K562 (cell line): ENCODE results near the gene SEC14L5. TPM values are rescaled to one million over a fixed set of nuclear protein-coding genes. Genes with fewer than 3 reads are reported as not detected.

Source experiments
- ATAC-seq: fragments of 200-7000 bp; cut with Tn5 transposase; 3 replicates; pipeline ENCODE4 v1.9.1; 2020; ENCODE audit warnings: moderate library complexity
- BruUV-seq: library from RNA; stranded (reverse); fragments of 400-500 nt; replicated peaks from 2 replicates; lab custom pipeline; 2021; lab: Mats Ljungman, UMichigan
- CTCF ChIA-PET: fragments of 300-600 bp; formaldehyde crosslinking; extraction: SDS; loops from one replicate; lab custom pipeline; 2021; ENCODE audit warnings: low intra/inter-chr PET ratio; lab: Yijun Ruan, JAX
- POLR2A ChIA-PET: fragments of 300-600, 350-650 bp; sonication (Branson Sonifier 250); formaldehyde crosslinking; extraction: SDS; loops from one replicate; lab custom pipeline; 2021; ENCODE audit warnings: antibody characterized with exemption, inconsistent platforms; lab: Yijun Ruan, JAX
- DNase-seq, 4 experiments: peaks; one replicate each; pipeline versions ENCODE4 v3.0.0 to v3.0.0-alpha.2; 2011 to 2018; ENCODE audit warnings: low spot score in 3 of 4, mixed read lengths in 3 of 4; ENCODE audit errors: extremely low read depth in 1 of 4
- FAIRE-seq: peaks from 2 replicates; lab custom pipeline; 2011; peaks lifted over from hg19 to GRCh38; lab: Jason Lieb, UNC
- H2AFZ ChIP-seq: 2 replicates; pipeline ENCODE4 v1.6.0; 2011; ENCODE audit warnings: low read depth, low read length, control low read depth, inconsistent platforms
- H3K27ac ChIP-seq: fragments of 200-600 bp; 3 replicates; pipeline ENCODE4 v1.8.0; 2011; ENCODE audit warnings: low read depth, mild to moderate bottlenecking, control low read depth, inconsistent platforms, low read length, moderate library complexity, mixed read lengths; ENCODE audit errors: extremely low read depth
- H3K27me3 ChIP-seq, 2 experiments: fragments of 300-600 bp in 1 of 2; 2 replicates in 1 of 2; 3 replicates in 1 of 2; pipeline versions ENCODE4 v1.6.0 to v1.8.0; 2011; ENCODE audit warnings: inconsistent platforms in 2 of 2, low read length in 2 of 2, mild to moderate bottlenecking in 1 of 2, mixed read lengths in 1 of 2, moderate library complexity in 1 of 2; ENCODE audit not compliant: control insufficient read depth in 2 of 2, insufficient read depth in 2 of 2
- H3K36me3 ChIP-seq: fragments of 300-600 bp; 3 replicates; pipeline ENCODE4 v1.8.0; 2011; ENCODE audit warnings: mild to moderate bottlenecking, low read length, inconsistent platforms; ENCODE audit not compliant: control insufficient read depth, insufficient read depth
- H3K4me1 ChIP-seq, 2 experiments: fragments of 200-600 bp in 1 of 2; replicated peaks in 1 of 2; 2 replicates in 1 of 2; 3 replicates in 1 of 2; pipeline versions ENCODE4 v1.5.1 to v1.8.0; 2011; ENCODE audit warnings: inconsistent platforms in 2 of 2, low read length in 2 of 2, mild to moderate bottlenecking in 1 of 2, mixed read lengths in 1 of 2, moderate library complexity in 1 of 2; ENCODE audit not compliant: control insufficient read depth in 2 of 2, insufficient read depth in 2 of 2
- H3K4me2 ChIP-seq: 2 replicates; pipeline ENCODE4 v1.6.1; 2011; ENCODE audit warnings: low read length, control low read depth, inconsistent platforms, mixed read lengths; ENCODE audit not compliant: insufficient read depth
- H3K4me3 ChIP-seq: fragments of 200-600 bp; sonication (generic), shearing (Covaris generic); 2 replicates; pipeline ENCODE4 v1.5.1; 2016; ENCODE audit warnings: control low read depth, inconsistent platforms
- H3K79me2 ChIP-seq: fragments of 200-600 bp; 3 replicates; pipeline ENCODE4 v1.8.0; 2011; ENCODE audit warnings: low read length, inconsistent platforms; ENCODE audit not compliant: control insufficient read depth, insufficient read depth
- H3K9ac ChIP-seq, 2 experiments: 2 replicates each; pipeline versions ENCODE4 v1.6.0 to v1.6.1; 2011; ENCODE audit warnings: low read depth in 2 of 2, low read length in 2 of 2, control low read depth in 1 of 2, inconsistent platforms in 1 of 2, mild to moderate bottlenecking in 1 of 2, mixed read lengths in 1 of 2; ENCODE audit not compliant: insufficient read depth in 1 of 2
- H3K9me1 ChIP-seq: one replicate; pipeline ENCODE4 v1.6.0; 2011; ENCODE audit warnings: inconsistent platforms, mild to moderate bottlenecking, low read length, moderate library complexity; ENCODE audit not compliant: control insufficient read depth, insufficient read depth
- H3K9me3 ChIP-seq: replicated peaks from 2 replicates; pipeline ENCODE4 v1.5.1; 2011; ENCODE audit warnings: low read depth, low read length, inconsistent platforms; ENCODE audit not compliant: control insufficient read depth, insufficient read depth
- H4K20me1 ChIP-seq: replicated peaks from 2 replicates; pipeline ENCODE4 v1.6.1; 2011; ENCODE audit warnings: low read length, inconsistent platforms, mixed read lengths; ENCODE audit not compliant: control insufficient read depth, insufficient read depth
- ESRRB ChIP-seq: fragments of 250-450 bp; sonication (Bioruptor Pico); IDR thresholded peaks from 2 replicates; pipeline ENCODE4 v1.5.0; 2020; ENCODE audit warnings: mild to moderate bottlenecking, moderate library complexity, borderline replicate concordance
- SAP30 ChIP-seq: fragments of 200-600 bp; sonication (generic); IDR thresholded peaks from 2 replicates; pipeline ENCODE4 v1.6.1; 2012; ENCODE audit warnings: borderline replicate concordance, low read depth, mild to moderate bottlenecking, moderate library complexity, low read length, control low read depth, inconsistent platforms; ENCODE audit not compliant: insufficient read depth, poor library complexity, severe bottlenecking
- WGBS: fragments of 100-300 bp; shearing (Covaris generic); methylation state at CpG from one replicate; pipeline ENCODE4 v1.1.6; 2016; ENCODE audit warnings: low coverage, mixed read lengths; ENCODE audit not compliant: insufficient coverage; ENCODE audit errors: missing lambda C conversion rate; 5-methylcytosine and 5-hydroxymethylcytosine counted together
- in situ Hi-C: fragments of 300-500 bp; cut with MboI; formaldehyde crosslinking; loops from 4 replicates; pipeline ENCODE4 v1.15.0; 2018; ENCODE audit warnings: inconsistent platforms, mixed read lengths
- intact Hi-C: fragments of 100-400 bp; cut with micrococcal nuclease; formaldehyde crosslinking; loops from 2 replicates; pipeline ENCODE4 v1.14.2; 2022
- polyA plus RNA-seq, 8 experiments: library from polyadenylated mRNA; depleted of rRNA in 4 of 8; stranded (reverse) in 5 of 8; unstranded in 3 of 8; fragments of >200 nt; fragmentation: Nextera tagmentation in 2 of 8; fragmentation: Illumina TruSeq in 1 of 8; extraction: Ambion mirVana in 2 of 8; extraction: Trizol in 1 of 8; gene quantifications; 2 replicates each; pipeline versions ENCODE4 v1.2.1 to v1.2.3, GENCODE V29; 2011 to 2014; ENCODE audit warnings: inconsistent platforms in 1 of 8, missing spikeins in 1 of 8
- total RNA-seq, 7 experiments: library from RNA; depleted of rRNA in 6 of 7; stranded (reverse); fragments of >200 nt in 6 of 7; fragmentation: Illumina TruSeq in 2 of 7; extraction: Trizol in 2 of 7; gene quantifications; 2 replicates each; pipeline versions ENCODE4 v1.2.1 to v1.2.3, GENCODE V29; 2011 to 2021; ENCODE audit warnings: low replicate concordance in 1 of 7
- TF ChIP-seq, protein P1 (sequence below): fragments of 450-650 bp; IDR thresholded peaks from 2 replicates; pipeline ENCODE4 v1.6.1; 2018; ENCODE audit not compliant: partially characterized antibody
- TF ChIP-seq, protein P2 (sequence below): fragments of 450-650 bp; IDR thresholded peaks from 2 replicates; pipeline ENCODE4 v1.6.1; 2016; ENCODE audit warnings: mild to moderate bottlenecking, moderate library complexity

The SEC14L5 gene
- total and polyA plus RNA-seq, 9 of the 15 experiments (the other 6 are each of a cell fraction or from before 2014, with no cell fraction given), result 0.11 TPM; not detected in 8

DNA sequence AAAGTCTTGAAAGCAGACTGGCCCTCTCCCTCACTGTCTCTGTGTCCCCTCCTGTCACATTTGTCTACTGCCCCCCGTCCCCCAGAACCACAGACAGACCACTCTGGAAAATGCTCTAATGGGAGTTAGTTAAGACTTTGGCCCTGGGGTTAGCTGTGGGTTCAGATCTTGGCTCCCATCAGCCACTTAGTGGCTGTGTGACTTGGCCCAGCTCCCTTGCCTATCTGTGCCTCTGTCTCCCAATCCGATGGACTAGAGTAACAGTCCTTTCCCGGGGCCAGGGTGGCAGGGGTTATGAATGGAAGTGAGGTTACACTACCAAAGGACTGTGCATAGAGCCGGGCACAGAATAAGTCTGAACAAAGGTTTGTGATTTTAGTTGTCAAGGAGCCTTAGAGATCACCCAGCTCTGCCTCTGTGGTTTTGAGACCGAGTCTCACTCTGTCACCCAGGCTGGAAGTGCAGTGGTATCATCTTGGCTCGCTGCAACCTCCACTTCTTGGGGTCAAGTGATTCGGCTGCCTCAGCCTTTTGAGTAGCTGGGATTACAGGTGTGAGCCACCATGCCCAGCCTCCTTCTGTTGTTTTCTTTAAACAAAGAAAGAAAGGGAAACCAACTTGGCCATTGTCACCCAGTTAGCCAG, 44.9 kb upstream of the SEC14L5 start:
- intact Hi-C loops, result no loop called here
- Histone ChIP-seq H3K27ac (no peak overlapping the region), H3K79me2 (no peaks in the 10 kb centered on the region), H3K36me3 (no peaks in the 10 kb centered on the region), H3K4me1 (peaks cover 0 to 4% of the 10 kb centered on the region in 2 experiments; a peak in 1 of 5 replicates), H3K9me1 (no peaks in the 10 kb centered on the region), H3K27me3 (peaks cover 4 to 26% of the 10 kb centered on the region in 2 experiments; a peak in 3 of 5 replicates), H3K4me3 (no peak overlapping the region), H2AFZ (no peak overlapping the region), H3K9me3 (no peaks in the 10 kb centered on the region), H4K20me1 (no peaks in the 10 kb centered on the region), H3K9ac (no peak overlapping the region), H3K4me2 (no peak overlapping the region)
- no TSS peak for BruUV-seq
- ATAC-seq (peak; percentile 26; the same call in 2 of the 3 replicates), FAIRE-seq (peak; percentile 23), DNase-seq (no peak)
- TF ChIP-seq ESRRB (no peak), SAP30 (no peak)
- TF ChIP-seq, protein P1, sequence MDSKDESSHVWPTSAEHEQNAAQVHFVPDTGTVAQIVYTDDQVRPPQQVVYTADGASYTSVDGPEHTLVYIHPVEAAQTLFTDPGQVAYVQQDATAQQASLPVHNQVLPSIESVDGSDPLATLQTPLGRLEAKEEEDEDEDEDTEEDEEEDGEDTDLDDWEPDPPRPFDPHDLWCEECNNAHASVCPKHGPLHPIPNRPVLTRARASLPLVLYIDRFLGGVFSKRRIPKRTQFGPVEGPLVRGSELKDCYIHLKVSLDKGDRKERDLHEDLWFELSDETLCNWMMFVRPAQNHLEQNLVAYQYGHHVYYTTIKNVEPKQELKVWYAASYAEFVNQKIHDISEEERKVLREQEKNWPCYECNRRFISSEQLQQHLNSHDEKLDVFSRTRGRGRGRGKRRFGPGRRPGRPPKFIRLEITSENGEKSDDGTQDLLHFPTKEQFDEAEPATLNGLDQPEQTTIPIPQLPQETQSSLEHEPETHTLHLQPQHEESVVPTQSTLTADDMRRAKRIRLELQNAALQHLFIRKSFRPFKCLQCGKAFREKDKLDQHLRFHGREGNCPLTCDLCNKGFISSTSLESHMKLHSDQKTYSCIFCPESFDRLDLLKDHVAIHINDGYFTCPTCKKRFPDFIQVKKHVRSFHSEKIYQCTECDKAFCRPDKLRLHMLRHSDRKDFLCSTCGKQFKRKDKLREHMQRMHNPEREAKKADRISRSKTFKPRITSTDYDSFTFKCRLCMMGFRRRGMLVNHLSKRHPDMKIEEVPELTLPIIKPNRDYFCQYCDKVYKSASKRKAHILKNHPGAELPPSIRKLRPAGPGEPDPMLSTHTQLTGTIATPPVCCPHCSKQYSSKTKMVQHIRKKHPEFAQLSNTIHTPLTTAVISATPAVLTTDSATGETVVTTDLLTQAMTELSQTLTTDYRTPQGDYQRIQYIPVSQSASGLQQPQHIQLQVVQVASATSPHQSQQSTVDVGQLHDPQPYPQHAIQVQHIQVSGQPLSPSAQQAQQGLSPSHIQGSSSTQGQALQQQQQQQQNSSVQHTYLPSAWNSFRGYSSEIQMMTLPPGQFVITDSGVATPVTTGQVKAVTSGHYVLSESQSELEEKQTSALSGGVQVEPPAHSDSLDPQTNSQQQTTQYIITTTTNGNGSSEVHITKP, result peak; percentile 40
- TF ChIP-seq, protein P2, sequence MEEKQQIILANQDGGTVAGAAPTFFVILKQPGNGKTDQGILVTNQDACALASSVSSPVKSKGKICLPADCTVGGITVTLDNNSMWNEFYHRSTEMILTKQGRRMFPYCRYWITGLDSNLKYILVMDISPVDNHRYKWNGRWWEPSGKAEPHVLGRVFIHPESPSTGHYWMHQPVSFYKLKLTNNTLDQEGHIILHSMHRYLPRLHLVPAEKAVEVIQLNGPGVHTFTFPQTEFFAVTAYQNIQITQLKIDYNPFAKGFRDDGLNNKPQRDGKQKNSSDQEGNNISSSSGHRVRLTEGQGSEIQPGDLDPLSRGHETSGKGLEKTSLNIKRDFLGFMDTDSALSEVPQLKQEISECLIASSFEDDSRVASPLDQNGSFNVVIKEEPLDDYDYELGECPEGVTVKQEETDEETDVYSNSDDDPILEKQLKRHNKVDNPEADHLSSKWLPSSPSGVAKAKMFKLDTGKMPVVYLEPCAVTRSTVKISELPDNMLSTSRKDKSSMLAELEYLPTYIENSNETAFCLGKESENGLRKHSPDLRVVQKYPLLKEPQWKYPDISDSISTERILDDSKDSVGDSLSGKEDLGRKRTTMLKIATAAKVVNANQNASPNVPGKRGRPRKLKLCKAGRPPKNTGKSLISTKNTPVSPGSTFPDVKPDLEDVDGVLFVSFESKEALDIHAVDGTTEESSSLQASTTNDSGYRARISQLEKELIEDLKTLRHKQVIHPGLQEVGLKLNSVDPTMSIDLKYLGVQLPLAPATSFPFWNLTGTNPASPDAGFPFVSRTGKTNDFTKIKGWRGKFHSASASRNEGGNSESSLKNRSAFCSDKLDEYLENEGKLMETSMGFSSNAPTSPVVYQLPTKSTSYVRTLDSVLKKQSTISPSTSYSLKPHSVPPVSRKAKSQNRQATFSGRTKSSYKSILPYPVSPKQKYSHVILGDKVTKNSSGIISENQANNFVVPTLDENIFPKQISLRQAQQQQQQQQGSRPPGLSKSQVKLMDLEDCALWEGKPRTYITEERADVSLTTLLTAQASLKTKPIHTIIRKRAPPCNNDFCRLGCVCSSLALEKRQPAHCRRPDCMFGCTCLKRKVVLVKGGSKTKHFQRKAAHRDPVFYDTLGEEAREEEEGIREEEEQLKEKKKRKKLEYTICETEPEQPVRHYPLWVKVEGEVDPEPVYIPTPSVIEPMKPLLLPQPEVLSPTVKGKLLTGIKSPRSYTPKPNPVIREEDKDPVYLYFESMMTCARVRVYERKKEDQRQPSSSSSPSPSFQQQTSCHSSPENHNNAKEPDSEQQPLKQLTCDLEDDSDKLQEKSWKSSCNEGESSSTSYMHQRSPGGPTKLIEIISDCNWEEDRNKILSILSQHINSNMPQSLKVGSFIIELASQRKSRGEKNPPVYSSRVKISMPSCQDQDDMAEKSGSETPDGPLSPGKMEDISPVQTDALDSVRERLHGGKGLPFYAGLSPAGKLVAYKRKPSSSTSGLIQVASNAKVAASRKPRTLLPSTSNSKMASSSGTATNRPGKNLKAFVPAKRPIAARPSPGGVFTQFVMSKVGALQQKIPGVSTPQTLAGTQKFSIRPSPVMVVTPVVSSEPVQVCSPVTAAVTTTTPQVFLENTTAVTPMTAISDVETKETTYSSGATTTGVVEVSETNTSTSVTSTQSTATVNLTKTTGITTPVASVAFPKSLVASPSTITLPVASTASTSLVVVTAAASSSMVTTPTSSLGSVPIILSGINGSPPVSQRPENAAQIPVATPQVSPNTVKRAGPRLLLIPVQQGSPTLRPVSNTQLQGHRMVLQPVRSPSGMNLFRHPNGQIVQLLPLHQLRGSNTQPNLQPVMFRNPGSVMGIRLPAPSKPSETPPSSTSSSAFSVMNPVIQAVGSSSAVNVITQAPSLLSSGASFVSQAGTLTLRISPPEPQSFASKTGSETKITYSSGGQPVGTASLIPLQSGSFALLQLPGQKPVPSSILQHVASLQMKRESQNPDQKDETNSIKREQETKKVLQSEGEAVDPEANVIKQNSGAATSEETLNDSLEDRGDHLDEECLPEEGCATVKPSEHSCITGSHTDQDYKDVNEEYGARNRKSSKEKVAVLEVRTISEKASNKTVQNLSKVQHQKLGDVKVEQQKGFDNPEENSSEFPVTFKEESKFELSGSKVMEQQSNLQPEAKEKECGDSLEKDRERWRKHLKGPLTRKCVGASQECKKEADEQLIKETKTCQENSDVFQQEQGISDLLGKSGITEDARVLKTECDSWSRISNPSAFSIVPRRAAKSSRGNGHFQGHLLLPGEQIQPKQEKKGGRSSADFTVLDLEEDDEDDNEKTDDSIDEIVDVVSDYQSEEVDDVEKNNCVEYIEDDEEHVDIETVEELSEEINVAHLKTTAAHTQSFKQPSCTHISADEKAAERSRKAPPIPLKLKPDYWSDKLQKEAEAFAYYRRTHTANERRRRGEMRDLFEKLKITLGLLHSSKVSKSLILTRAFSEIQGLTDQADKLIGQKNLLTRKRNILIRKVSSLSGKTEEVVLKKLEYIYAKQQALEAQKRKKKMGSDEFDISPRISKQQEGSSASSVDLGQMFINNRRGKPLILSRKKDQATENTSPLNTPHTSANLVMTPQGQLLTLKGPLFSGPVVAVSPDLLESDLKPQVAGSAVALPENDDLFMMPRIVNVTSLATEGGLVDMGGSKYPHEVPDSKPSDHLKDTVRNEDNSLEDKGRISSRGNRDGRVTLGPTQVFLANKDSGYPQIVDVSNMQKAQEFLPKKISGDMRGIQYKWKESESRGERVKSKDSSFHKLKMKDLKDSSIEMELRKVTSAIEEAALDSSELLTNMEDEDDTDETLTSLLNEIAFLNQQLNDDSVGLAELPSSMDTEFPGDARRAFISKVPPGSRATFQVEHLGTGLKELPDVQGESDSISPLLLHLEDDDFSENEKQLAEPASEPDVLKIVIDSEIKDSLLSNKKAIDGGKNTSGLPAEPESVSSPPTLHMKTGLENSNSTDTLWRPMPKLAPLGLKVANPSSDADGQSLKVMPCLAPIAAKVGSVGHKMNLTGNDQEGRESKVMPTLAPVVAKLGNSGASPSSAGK, result no peak
- POLR2A ChIA-PET, result interaction anchor here (0.8 to 2.0 kb wide), 3 partner anchors 13 to 127 kb away, joined by 3 to 6 read pairs (median 3); no protein-coding TSS in a partner anchor
- WGBS, result 4% methylated on average over 7 of the region's 7 CpGs
- in situ Hi-C loops, result no loop called here
- CTCF ChIA-PET, result no interaction called here
